Endothelial cell of umbilical vein (primary cell): ENCODE results near the gene DHX16. TPM values are rescaled to one million over a fixed set of nuclear protein-coding genes. Genes with fewer than 3 reads are reported as not detected.
"Not testable (repeated sequence)": the region's sequence is repeated elsewhere in the genome, so short reads cannot be mapped to it uniquely, and the experiment has no call there.

Experiments used
- BruUV-seq: library from RNA; stranded (reverse); fragments of 400-500 nt; replicated peaks from 2 replicates; lab custom pipeline; 2021; lab: Mats Ljungman, UMichigan
- CTCF ChIA-PET: fragments of 300-600, 350-600 bp; sonication (Branson Sonifier 250); formaldehyde crosslinking; loops from one replicate; lab custom pipeline; 2021; ENCODE audit warnings: antibody characterized with exemption, inconsistent platforms; lab: Charles Lee
- POLR2A ChIA-PET: fragments of 300-600, 350-600 bp; sonication (Branson Sonifier 250); formaldehyde crosslinking; loops from one replicate; lab custom pipeline; 2021; ENCODE audit warnings: antibody characterized with exemption, inconsistent platforms; lab: Charles Lee
- DNase-seq: peaks from one replicate; pipeline ENCODE4 v3.0.0-alpha.2; 2011; ENCODE audit warnings: low read depth, low spot score
- FAIRE-seq: peaks from 2 replicates; lab custom pipeline; 2011; peaks lifted over from hg19 to GRCh38; lab: Jason Lieb, UNC
- H2AFZ ChIP-seq: 2 replicates; pipeline ENCODE4 v1.6.0; 2012; ENCODE audit warnings: low read depth, low read length, control low read depth, inconsistent platforms
- H3K27ac ChIP-seq: 2 replicates; pipeline ENCODE4 v1.5.1; 2011; ENCODE audit warnings: low read depth, mild to moderate bottlenecking, control low read depth, low read length, moderate library complexity; ENCODE audit not compliant: insufficient read depth
- H3K27me3 ChIP-seq, 2 experiments: 2 replicates each; pipeline versions ENCODE4 v1.6.0 to v1.6.1; 2011; ENCODE audit warnings: low read length in 2 of 2, mixed read lengths in 1 of 2; ENCODE audit not compliant: control insufficient read depth in 2 of 2, insufficient read depth in 2 of 2
- H3K36me3 ChIP-seq, 2 experiments: 2 replicates in 1 of 2; 3 replicates in 1 of 2; pipeline ENCODE4 v1.5.1; 2011; ENCODE audit warnings: low read length in 2 of 2, mild to moderate bottlenecking in 1 of 2, moderate library complexity in 1 of 2; ENCODE audit not compliant: control insufficient read depth in 2 of 2, insufficient read depth in 2 of 2; ENCODE audit errors: extremely low read depth in 1 of 2
- H3K4me1 ChIP-seq: 3 replicates; pipeline ENCODE4 v1.5.1; 2011; ENCODE audit warnings: mild to moderate bottlenecking, low read length; ENCODE audit not compliant: control insufficient read depth, insufficient read depth; ENCODE audit errors: extremely low read depth
- H3K4me2 ChIP-seq: 2 replicates; pipeline ENCODE4 v1.6.1; 2011; ENCODE audit warnings: low read length, control low read depth, mixed read lengths; ENCODE audit not compliant: insufficient read depth
- H3K4me3 ChIP-seq, 3 experiments: fragments of 200-600 bp in 1 of 3; sonication (generic), shearing (Covaris generic) in 1 of 3; replicated peaks in 1 of 3; 2 replicates each; pipeline ENCODE4 v1.5.1; 2011 to 2016; ENCODE audit warnings: control low read depth in 3 of 3, low read length in 3 of 3, mild to moderate bottlenecking in 2 of 3, inconsistent platforms in 1 of 3, low read depth in 1 of 3, moderate library complexity in 1 of 3; ENCODE audit not compliant: insufficient read depth in 1 of 3
- H3K79me2 ChIP-seq: 2 replicates; pipeline ENCODE4 v1.6.0; 2012; ENCODE audit warnings: low read length, inconsistent platforms; ENCODE audit not compliant: control insufficient read depth, insufficient read depth
- H3K9ac ChIP-seq: replicated peaks from 2 replicates; pipeline ENCODE3; 2011; ENCODE audit warnings: low read length, control low read depth; ENCODE audit not compliant: insufficient read depth; ENCODE audit errors: extremely low read depth
- H3K9me1 ChIP-seq: replicated peaks from 3 replicates; pipeline ENCODE4 v1.6.0; 2011; ENCODE audit warnings: mild to moderate bottlenecking, low read length; ENCODE audit not compliant: control insufficient read depth, insufficient read depth; ENCODE audit errors: extremely low read depth
- H3K9me3 ChIP-seq: replicated peaks from 2 replicates; pipeline ENCODE4 v1.5.1; 2012; ENCODE audit warnings: low read length, inconsistent platforms; ENCODE audit not compliant: control insufficient read depth, insufficient read depth
- H4K20me1 ChIP-seq: replicated peaks from 2 replicates; pipeline ENCODE3; 2011; ENCODE audit warnings: mild to moderate bottlenecking, low read length; ENCODE audit not compliant: control insufficient read depth, insufficient read depth; ENCODE audit errors: extremely low read depth
- CTCF ChIP-seq, 2 donors: IDR thresholded peaks; 1 replicate in 1 of 2; 2 replicates in 1 of 2; pipeline ENCODE4 v1.5.1; 2011; ENCODE audit warnings: low read length in 2 of 2, mild to moderate bottlenecking in 2 of 2, moderate library complexity in 2 of 2, control low read depth in 1 of 2, inconsistent platforms in 1 of 2, low read depth in 1 of 2; ENCODE audit not compliant: insufficient read depth in 1 of 2; ENCODE audit errors: extremely low read depth in 1 of 2
- JUN ChIP-seq: IDR thresholded peaks from 2 replicates; pipeline ENCODE4 v1.6.1; 2011; ENCODE audit warnings: borderline replicate concordance, low read depth; ENCODE audit not compliant: insufficient read length, insufficient read depth
- MYC ChIP-seq: IDR thresholded peaks from one replicate; pipeline ENCODE4 v1.6.1; 2011; ENCODE audit warnings: mild to moderate bottlenecking, low read depth, low read length
- POLR2AphosphoS5 ChIP-seq: IDR thresholded peaks from 2 replicates; pipeline ENCODE4 v1.6.1; 2012; ENCODE audit warnings: low read depth, mild to moderate bottlenecking, control low read depth, low read length, moderate library complexity; ENCODE audit not compliant: insufficient read depth
- dilution Hi-C: fragments of 300-500 bp; cut with MboI; formaldehyde crosslinking; loops from one replicate; pipeline ENCODE4 v1.15.0; 2019; ENCODE audit warnings: low sequenced_read_pairs; ENCODE audit not compliant: extremely low pct_ligation_motif_present
- intact Hi-C: fragments of 100-400 bp; cut with micrococcal nuclease; formaldehyde crosslinking; loops from one replicate; pipeline ENCODE4 v1.10.0; 2022
- polyA plus RNA-seq, 4 experiments: library from polyadenylated mRNA; depleted of rRNA in 3 of 4; stranded (reverse) in 3 of 4; unstranded in 1 of 4; fragments of >200 nt; gene quantifications; 2 replicates each; pipeline versions ENCODE4 v1.2.1 to v1.2.3, GENCODE V29; 2011 to 2012; ENCODE audit warnings: missing spikeins in 1 of 4
- total RNA-seq: library from RNA; stranded (reverse); gene quantifications from 2 replicates; pipeline ENCODE4 v1.2.3, GENCODE V29; 2021

The DHX16 gene
- total and polyA plus RNA-seq, 2 donors (not counting 3 experiments of a cell fraction or from before 2014, with no cell fraction given): 38.2 to 66.5 TPM

- Histone ChIP-seq H3K9me1 (no peaks in the 10 kb centered on the region), H4K20me1 (no peaks in the 10 kb centered on the region), H3K4me2 (no peak overlapping the region), H3K27me3 (no peaks in the 10 kb centered on the region), H3K9ac (no peak overlapping the region), H2AFZ (no peak overlapping the region), H3K79me2 (peaks cover 10% of the 10 kb centered on the region), H3K9me3 (no peaks in the 10 kb centered on the region), H3K27ac (no peak overlapping the region), H3K4me3 (no peak overlapping the region), H3K36me3 (peaks cover 1 to 13% of the 10 kb centered on the region in 2 experiments), H3K4me1 (peaks cover 6% of the 10 kb centered on the region)
- BruUV-seq: no TSS peak
- ChIA-PET POLR2A (no interaction called here), CTCF (no interaction called here)
- dilution Hi-C loops: no loop called here
- no peak for TF ChIP-seq POLR2AphosphoS5
- peak in 1 of 2 donors; percentile 17 for TF ChIP-seq CTCF (IDR thresholded peaks at IDR 0.05; ENCODE audit: extremely low read depth in 1 of 2, insufficient read depth in 1 of 2, low read depth in 1 of 2, low read length in 2 of 2)
- no peak for TF ChIP-seq JUN
- no peak for TF ChIP-seq MYC
- DNase-seq: no peak
- intact Hi-C loops: loop anchor here (5.0 kb wide), 1 partner anchor 129 kb away; no protein-coding TSS in a partner anchor
- no peak for FAIRE-seq
These were observed 1.9 kb downstream of the DHX16 start for GRCh38 chr6:30670760-30671527.

DNA sequence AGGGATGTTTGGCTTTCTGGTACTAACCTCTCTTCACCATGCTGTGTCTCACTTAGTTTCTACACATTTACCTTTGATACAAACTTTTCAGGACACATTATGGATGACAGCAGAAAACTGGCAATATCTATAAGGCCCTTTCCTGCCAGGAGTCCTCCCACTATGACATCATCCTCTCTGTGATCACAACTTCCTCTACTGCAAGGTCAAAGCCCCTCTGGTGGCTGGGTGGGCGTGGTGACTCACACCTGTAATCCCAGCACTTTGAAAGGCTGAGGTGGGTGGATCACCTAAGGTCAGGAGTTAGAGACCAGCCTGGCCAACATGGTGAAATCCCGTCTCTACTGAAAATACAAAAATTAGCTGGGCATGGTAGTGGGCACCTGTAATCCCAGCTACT is 6.5 kb downstream of the DHX16 start:
- H3K4me3 ChIP-seq, H3K79me2 ChIP-seq, intact Hi-C loops, BruUV-seq, H3K4me2 ChIP-seq, H3K27ac ChIP-seq, H3K4me1 ChIP-seq, H2AFZ ChIP-seq, DNase-seq, H3K9me1 ChIP-seq, FAIRE-seq, POLR2A ChIA-PET, dilution Hi-C loops, H3K9me3 ChIP-seq, H3K27me3 ChIP-seq, H3K9ac ChIP-seq, H4K20me1 ChIP-seq: not testable (repeated sequence)
- CTCF ChIA-PET: interaction anchor here (1.5 kb wide), 1 partner anchor 65 kb away, joined by 5 read pairs; no protein-coding TSS in a partner anchor
- peaks cover 13 to 45% of the 10 kb centered on the region in 2 experiments for H3K36me3 ChIP-seq
- TF ChIP-seq JUN: peak; percentile 40
